H9 (cell line): ENCODE measurements around the gene LITAFD. TPM values are rescaled to one million over a fixed set of nuclear protein-coding genes. Genes with fewer than 3 reads are reported as not detected.

ENCODE experiments used
- DNase-seq: peaks from one replicate; pipeline ENCODE4 v3.0.0-alpha.2; 2017
- H2AFZ ChIP-seq: one replicate; pipeline ENCODE4 v1.6.1; 2013; ENCODE audit warnings: mild to moderate bottlenecking, low read length, control low read depth, moderate library complexity
- H2AK5ac ChIP-seq: 2 replicates; pipeline ENCODE4 v1.6.1; 2013; ENCODE audit warnings: low read length, control low read depth, mixed read lengths; ENCODE audit not compliant: insufficient read length
- H2BK120ac ChIP-seq: one replicate; pipeline ENCODE4 v1.6.1; 2013; ENCODE audit warnings: low read depth, mild to moderate bottlenecking, low read length, control low read depth, inconsistent platforms; ENCODE audit not compliant: poor library complexity, severe bottlenecking
- H2BK12ac ChIP-seq: 2 replicates; pipeline ENCODE4 v1.6.1; 2013; ENCODE audit warnings: low read length, control low read depth, mixed read lengths, low read depth; ENCODE audit not compliant: insufficient read length
- H2BK15ac ChIP-seq: 2 replicates; pipeline ENCODE4 v1.6.1; 2013; ENCODE audit warnings: low read depth, low read length, control low read depth
- H2BK20ac ChIP-seq: one replicate; pipeline ENCODE4 v1.6.1; 2013; ENCODE audit warnings: low read depth, mild to moderate bottlenecking, low read length, control low read depth, inconsistent platforms; ENCODE audit not compliant: poor library complexity, severe bottlenecking
- H2BK5ac ChIP-seq: 2 replicates; pipeline ENCODE4 v1.6.1; 2013; ENCODE audit warnings: low read length, control low read depth, mixed read lengths; ENCODE audit not compliant: insufficient read length
- H3K14ac ChIP-seq: 2 replicates; pipeline ENCODE4 v1.6.1; 2013; ENCODE audit warnings: low read length, control low read depth; ENCODE audit not compliant: insufficient read depth
- H3K18ac ChIP-seq: 2 replicates; pipeline ENCODE4 v1.6.1; 2013; ENCODE audit warnings: low read depth, mild to moderate bottlenecking, mixed read lengths, low read length, control low read depth; ENCODE audit not compliant: insufficient read length
- H3K23ac ChIP-seq: 2 replicates; pipeline ENCODE4 v1.6.1; 2013; ENCODE audit warnings: low read length, control low read depth, mixed read lengths, low read depth; ENCODE audit not compliant: insufficient read length
- H3K23me2 ChIP-seq: 2 replicates; pipeline ENCODE4 v1.6.1; 2013; ENCODE audit warnings: low read depth, mild to moderate bottlenecking, mixed read lengths, low read length, control low read depth; ENCODE audit not compliant: insufficient read length, poor library complexity, severe bottlenecking
- H3K27ac ChIP-seq: 2 replicates; pipeline ENCODE4 v1.5.1; 2013; ENCODE audit warnings: low read length, control low read depth, mixed read lengths, low read depth; ENCODE audit not compliant: insufficient read length
- H3K27me3 ChIP-seq: 2 replicates; pipeline ENCODE4 v1.6.1; 2013; ENCODE audit warnings: low read length, control low read depth, inconsistent platforms; ENCODE audit not compliant: insufficient read depth
- H3K4ac ChIP-seq: 2 replicates; pipeline ENCODE4 v1.6.1; 2013; ENCODE audit warnings: low read depth, mild to moderate bottlenecking, control low read depth, inconsistent platforms, low read length, moderate library complexity
- H3K4me1 ChIP-seq: 2 replicates; pipeline ENCODE4 v1.6.1; 2013; ENCODE audit warnings: low read length, control low read depth, inconsistent platforms; ENCODE audit not compliant: insufficient read depth
- H3K4me2 ChIP-seq: 2 replicates; pipeline ENCODE4 v1.6.1; 2013; ENCODE audit warnings: low read length, control low read depth, mixed read lengths; ENCODE audit not compliant: insufficient read length, insufficient read depth
- H3K56ac ChIP-seq: 2 replicates; pipeline ENCODE4 v1.6.1; 2013; ENCODE audit warnings: low read depth, mild to moderate bottlenecking, mixed read lengths, low read length, control low read depth; ENCODE audit not compliant: insufficient read length
- H3K79me1 ChIP-seq: 2 replicates; pipeline ENCODE4 v1.6.1; 2013; ENCODE audit warnings: low read depth, mild to moderate bottlenecking, moderate library complexity, low read length, control low read depth, inconsistent platforms; ENCODE audit not compliant: insufficient read depth, poor library complexity, severe bottlenecking
- H3K79me2 ChIP-seq: 2 replicates; pipeline ENCODE4 v1.6.1; 2013; ENCODE audit warnings: low read length, control low read depth, inconsistent platforms; ENCODE audit not compliant: insufficient read depth
- H3K9ac ChIP-seq: 2 replicates; pipeline ENCODE4 v1.6.1; 2013; ENCODE audit warnings: low read length, control low read depth, mixed read lengths; ENCODE audit not compliant: insufficient read length; ENCODE audit errors: extremely low read depth
- H3K9me3 ChIP-seq: one replicate; pipeline ENCODE4 v1.6.1; 2013; ENCODE audit warnings: low read depth, low read length, inconsistent platforms; ENCODE audit not compliant: control insufficient read depth
- H3T11ph ChIP-seq: one replicate; pipeline ENCODE4 v1.6.1; 2013; ENCODE audit warnings: mild to moderate bottlenecking, low read length, control low read depth, inconsistent platforms
- H4K20me1 ChIP-seq: one replicate; pipeline ENCODE4 v1.6.1; 2013; ENCODE audit not compliant: control insufficient read depth, insufficient read length, insufficient read depth
- H4K5ac ChIP-seq: 2 replicates; pipeline ENCODE4 v1.6.1; 2013; ENCODE audit warnings: low read depth, mild to moderate bottlenecking, mixed read lengths, low read length, control low read depth; ENCODE audit not compliant: insufficient read length
- H4K8ac ChIP-seq: replicated peaks from 2 replicates; pipeline ENCODE4 v1.6.1; 2013; ENCODE audit warnings: low read length, control low read depth, mixed read lengths, low read depth; ENCODE audit not compliant: insufficient read length
- H4K91ac ChIP-seq: 2 replicates; pipeline ENCODE4 v1.6.1; 2013; ENCODE audit warnings: low read depth, mild to moderate bottlenecking, moderate library complexity, mixed read lengths, low read length, control low read depth; ENCODE audit not compliant: insufficient read length
- H3K27ac Mint-ChIP-seq, 3 experiments: 2 replicates in 2 of 3; 3 replicates in 1 of 3; pipeline ENCODE4 v1.8.0; 2020 to 2021; ENCODE audit warnings: mixed read lengths in 3 of 3, mild to moderate bottlenecking in 1 of 3, moderate library complexity in 1 of 3
- H3K27me3 Mint-ChIP-seq: 2 replicates; pipeline ENCODE4 v1.8.0; 2021; ENCODE audit warnings: low read depth, mild to moderate bottlenecking, moderate library complexity, mixed read lengths
- H3K36me3 Mint-ChIP-seq, 3 experiments: 2 replicates in 2 of 3; 3 replicates in 1 of 3; pipeline ENCODE4 v1.8.0; 2020 to 2021; ENCODE audit warnings: low read depth in 3 of 3, mixed read lengths in 3 of 3; ENCODE audit not compliant: insufficient read depth in 1 of 3
- H3K4me1 Mint-ChIP-seq, 2 experiments: 2 replicates each; pipeline ENCODE4 v1.8.0; 2020; ENCODE audit warnings: mixed read lengths in 2 of 2
- H3K4me3 Mint-ChIP-seq, 2 experiments: 2 replicates in 1 of 2; 3 replicates in 1 of 2; pipeline ENCODE4 v1.8.0; 2020 to 2021; ENCODE audit warnings: mild to moderate bottlenecking in 2 of 2, mixed read lengths in 2 of 2, moderate library complexity in 1 of 2
- H3K9me3 Mint-ChIP-seq, 2 experiments: 2 replicates in 1 of 2; 3 replicates in 1 of 2; pipeline ENCODE4 v1.8.0; 2020; ENCODE audit warnings: mild to moderate bottlenecking in 2 of 2, mixed read lengths in 2 of 2, moderate library complexity in 1 of 2
- WGBS: extraction: QIAGEN DNeasy Blood & Tissue Kit; methylation state at CpG from one replicate; pipeline ENCODE4 v1.1.7; 2013; ENCODE audit warnings: missing lambda C conversion rate, low lambda C conversion rate, mixed read lengths; ENCODE audit not compliant: insufficient read length; ENCODE audit errors: extremely low coverage; 5-methylcytosine and 5-hydroxymethylcytosine counted together
- total RNA-seq: library from RNA; stranded (reverse); gene quantifications from 2 replicates; pipeline ENCODE4 v1.2.1, GENCODE V29; 2021
- TF ChIP-seq, protein P1 (sequence below): fragments of 200-600 bp; sonication (generic); conservative IDR thresholded peaks from 3 replicates; pipeline ENCODE4 v1.8.0; 2021; ENCODE audit warnings: antibody characterized with exemption, mild to moderate bottlenecking

The LITAFD gene
- total RNA-seq, 1 experiment from 2014 or later, result not detected

DNA sequence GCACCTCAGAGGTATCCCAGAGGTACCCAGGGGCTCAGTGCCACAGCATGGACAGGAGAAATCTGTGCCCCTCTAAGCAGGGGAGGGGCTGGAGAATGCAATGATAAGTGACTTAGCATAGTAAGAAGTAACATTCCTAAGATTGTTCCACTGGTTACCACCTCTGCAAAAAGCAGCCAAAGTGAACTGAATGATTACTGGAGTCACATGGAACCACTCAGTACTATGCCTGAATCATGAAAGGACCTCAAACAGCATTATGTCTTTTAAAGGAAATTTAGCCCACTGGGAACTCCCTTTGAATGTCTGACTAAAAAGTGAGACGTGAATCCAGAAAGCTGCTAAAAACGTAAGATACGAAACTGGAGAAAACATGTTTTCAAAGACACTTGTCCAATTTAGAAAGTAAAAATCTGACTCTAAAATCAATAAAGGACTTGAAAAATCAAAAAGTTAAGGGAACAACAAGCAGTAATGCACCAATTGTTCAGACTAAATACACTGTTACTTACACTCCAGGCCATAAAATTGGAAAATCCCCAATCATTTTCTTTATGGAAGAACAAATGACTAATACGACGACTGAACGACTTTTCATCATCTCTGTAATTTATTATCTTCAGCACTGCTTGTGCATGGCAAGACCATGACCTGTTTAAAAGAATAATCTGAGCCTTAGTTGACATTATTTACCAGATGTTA lies 38.6 kb downstream of the LITAFD start:
- H3K79me1 ChIP-seq, result no peaks in the 10 kb centered on the region
- H3K4ac ChIP-seq, result no peak overlapping the region
- H3K56ac ChIP-seq, result no peak overlapping the region
- TF ChIP-seq, protein P1, sequence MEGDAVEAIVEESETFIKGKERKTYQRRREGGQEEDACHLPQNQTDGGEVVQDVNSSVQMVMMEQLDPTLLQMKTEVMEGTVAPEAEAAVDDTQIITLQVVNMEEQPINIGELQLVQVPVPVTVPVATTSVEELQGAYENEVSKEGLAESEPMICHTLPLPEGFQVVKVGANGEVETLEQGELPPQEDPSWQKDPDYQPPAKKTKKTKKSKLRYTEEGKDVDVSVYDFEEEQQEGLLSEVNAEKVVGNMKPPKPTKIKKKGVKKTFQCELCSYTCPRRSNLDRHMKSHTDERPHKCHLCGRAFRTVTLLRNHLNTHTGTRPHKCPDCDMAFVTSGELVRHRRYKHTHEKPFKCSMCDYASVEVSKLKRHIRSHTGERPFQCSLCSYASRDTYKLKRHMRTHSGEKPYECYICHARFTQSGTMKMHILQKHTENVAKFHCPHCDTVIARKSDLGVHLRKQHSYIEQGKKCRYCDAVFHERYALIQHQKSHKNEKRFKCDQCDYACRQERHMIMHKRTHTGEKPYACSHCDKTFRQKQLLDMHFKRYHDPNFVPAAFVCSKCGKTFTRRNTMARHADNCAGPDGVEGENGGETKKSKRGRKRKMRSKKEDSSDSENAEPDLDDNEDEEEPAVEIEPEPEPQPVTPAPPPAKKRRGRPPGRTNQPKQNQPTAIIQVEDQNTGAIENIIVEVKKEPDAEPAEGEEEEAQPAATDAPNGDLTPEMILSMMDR, result no peak
- H2BK5ac ChIP-seq, result no peak overlapping the region
- no peak overlapping the region for H3K9ac ChIP-seq
- peaks cover 3% of the 10 kb centered on the region; the same call in 1 of the 2 replicates for H3K79me2 ChIP-seq
- no peak for DNase-seq
- no peaks in the 10 kb centered on the region for H3K27me3 Mint-ChIP-seq
- no peaks in the 10 kb centered on the region for H3K23me2 ChIP-seq
- no peak overlapping the region for H4K5ac ChIP-seq
- H3K14ac ChIP-seq, result no peak overlapping the region
- no peak overlapping the region for H3K4me3 Mint-ChIP-seq
- no peak overlapping the region for H3T11ph ChIP-seq
- no peaks in the 10 kb centered on the region for H3K27me3 ChIP-seq
- no peak overlapping the region for H3K4me2 ChIP-seq
- H3K9me3 ChIP-seq, result no peaks in the 10 kb centered on the region
- H2BK120ac ChIP-seq, result no peak overlapping the region
- no peaks in the 10 kb centered on the region for H4K20me1 ChIP-seq
- H3K4me1 ChIP-seq, result no peaks in the 10 kb centered on the region
- H3K9me3 Mint-ChIP-seq, result no peaks in the 10 kb centered on the region
- no CpG with 5 or more reads among the region's 6 CpGs for whole genome bisulfite sequencing
- no peak overlapping the region for H2AK5ac ChIP-seq
- H3K27ac ChIP-seq, result no peak overlapping the region
- H3K23ac ChIP-seq, result no peak overlapping the region
- peak overlapping the region in 1 of 3 experiments; percentile 18; a peak in 2 of 7 replicates for H3K27ac Mint-ChIP-seq
- H2BK15ac ChIP-seq, result no peak overlapping the region
- H3K4me1 Mint-ChIP-seq, result no peaks in the 10 kb centered on the region; a peak in 2 of 4 replicates
- H4K8ac ChIP-seq, result no peak overlapping the region
- H2BK12ac ChIP-seq, result no peak overlapping the region
- no peak overlapping the region for H4K91ac ChIP-seq
- H2BK20ac ChIP-seq, result no peak overlapping the region
- no peak overlapping the region for H3K18ac ChIP-seq
- H3K36me3 Mint-ChIP-seq, result peaks cover 61 to 86% (median 77%) of the 10 kb centered on the region in 3 experiments
- H2AFZ ChIP-seq, result no peak overlapping the region
